Kidney capillary endothelial cell (primary cell): ENCODE measurements around the gene RTL3.
"Not testable (repeated sequence)": the region's sequence is repeated elsewhere in the genome, so short reads cannot be mapped to it uniquely, and the experiment has no call there.

Experiments
- DNase-seq: peaks from one replicate; pipeline ENCODE4 v3.0.0-alpha.2; 2018; ENCODE audit warnings: low spot score

RTL3 gene, protein sequence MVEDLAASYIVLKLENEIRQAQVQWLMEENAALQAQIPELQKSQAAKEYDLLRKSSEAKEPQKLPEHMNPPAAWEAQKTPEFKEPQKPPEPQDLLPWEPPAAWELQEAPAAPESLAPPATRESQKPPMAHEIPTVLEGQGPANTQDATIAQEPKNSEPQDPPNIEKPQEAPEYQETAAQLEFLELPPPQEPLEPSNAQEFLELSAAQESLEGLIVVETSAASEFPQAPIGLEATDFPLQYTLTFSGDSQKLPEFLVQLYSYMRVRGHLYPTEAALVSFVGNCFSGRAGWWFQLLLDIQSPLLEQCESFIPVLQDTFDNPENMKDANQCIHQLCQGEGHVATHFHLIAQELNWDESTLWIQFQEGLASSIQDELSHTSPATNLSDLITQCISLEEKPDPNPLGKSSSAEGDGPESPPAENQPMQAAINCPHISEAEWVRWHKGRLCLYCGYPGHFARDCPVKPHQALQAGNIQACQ

DNA sequence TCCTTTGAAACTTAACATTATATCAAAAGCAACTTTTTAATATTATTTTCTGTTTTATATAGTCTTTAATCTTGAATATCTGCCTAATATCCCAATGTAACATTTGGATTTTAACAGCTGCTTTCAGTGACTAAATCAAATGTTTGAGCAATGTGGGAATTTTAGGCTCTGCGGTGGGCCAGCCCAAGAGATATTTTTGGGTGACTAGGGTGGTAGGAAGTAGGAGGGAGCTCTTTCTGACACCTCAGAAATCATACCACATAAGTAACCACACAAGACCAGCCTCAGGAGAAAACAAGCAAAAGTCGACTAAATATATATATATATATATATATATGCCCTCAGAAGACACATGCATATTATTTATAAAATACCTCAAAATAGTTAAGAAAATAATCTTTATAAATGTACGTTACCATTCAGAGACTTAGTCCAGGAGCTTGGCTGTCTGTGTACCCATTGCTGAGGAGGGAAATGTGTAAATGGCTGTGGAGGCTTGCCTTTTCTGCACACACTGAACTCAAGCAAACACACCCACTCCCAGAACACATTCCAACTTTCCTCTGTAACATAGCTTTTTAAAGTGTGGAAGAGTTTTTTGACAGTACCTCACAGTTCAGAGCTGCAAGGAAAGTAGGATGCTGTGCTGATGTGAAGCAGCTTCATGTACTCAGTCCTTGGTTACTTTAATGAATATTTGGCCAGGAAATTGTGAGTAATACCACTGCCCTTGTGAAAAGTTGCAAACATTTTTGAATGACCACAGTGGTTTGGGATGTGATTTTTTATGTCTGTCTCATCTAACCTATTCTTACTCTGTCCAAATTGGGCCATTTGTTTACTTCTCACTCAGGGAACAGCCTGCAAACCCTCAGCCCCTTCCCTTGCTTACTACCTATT is at the start of gene RTL3:
TSS of gene RTL3 (minus strand) at position 484 of the 900 bp plus-strand sequence. CDS start 908 bp downstream, outside the sequence.
- no peak for DNase-seq

DNA sequence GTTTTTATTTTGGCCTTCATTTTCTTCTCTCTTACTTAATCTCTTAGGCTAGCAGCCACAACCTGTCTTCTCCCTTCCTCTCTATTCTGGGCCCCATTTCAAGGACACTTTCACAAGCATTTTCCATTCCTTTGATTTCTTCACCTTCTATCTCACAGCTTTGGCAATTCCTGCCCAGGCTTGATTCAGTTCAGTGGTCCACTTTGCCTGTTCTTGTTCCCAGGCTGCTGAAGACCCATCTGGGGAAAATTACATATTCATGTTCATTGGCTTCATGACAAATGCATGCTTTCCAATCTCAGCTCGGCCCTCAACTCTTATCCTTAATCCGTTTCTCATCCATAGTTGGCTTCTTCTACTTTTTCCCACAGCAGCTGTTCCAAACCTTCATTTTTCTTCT is 49.7 kb upstream of the RTL3 start:
- no peak for DNase-seq

DNA sequence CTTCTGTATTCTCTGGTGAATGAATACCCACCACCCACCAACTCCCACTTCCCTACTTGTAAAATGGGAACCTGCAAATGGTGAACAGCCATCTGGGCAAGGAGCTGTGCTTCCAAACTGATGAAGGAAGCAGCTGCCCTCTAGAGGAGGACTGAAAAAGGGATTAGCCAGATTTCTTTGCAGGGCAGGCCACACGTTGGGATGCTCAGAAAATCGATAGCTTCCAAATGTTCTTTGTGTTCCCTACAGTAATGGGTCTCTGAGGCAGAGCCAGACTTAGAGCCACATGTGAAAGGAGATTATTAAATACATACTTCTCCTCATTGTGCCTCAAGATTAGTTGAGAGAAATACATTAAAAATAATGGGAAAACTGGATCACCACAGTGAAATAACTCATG is 49.1 kb upstream of the RTL3 start:
- DNase-seq, result no peak

DNA sequence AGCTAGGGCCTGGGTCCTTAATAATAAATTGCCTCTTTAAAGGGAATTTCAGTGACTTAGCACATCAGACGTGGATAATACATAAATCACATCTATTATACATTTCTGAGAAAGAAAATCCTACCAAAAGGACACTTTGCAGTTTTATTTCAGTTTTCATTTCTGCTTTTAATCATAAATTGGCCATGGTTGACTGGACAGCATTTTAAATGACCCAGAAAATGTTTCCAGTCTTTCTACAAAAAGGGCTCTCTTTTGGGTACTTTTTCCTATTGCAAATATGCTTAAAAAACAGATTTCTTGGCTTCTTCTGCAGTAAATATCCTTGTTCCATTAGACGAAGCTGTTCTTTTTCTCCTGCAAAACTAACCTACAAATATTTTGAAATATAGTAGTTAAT is 46.9 kb upstream of the RTL3 start:
- DNase-seq, result no peak

DNA sequence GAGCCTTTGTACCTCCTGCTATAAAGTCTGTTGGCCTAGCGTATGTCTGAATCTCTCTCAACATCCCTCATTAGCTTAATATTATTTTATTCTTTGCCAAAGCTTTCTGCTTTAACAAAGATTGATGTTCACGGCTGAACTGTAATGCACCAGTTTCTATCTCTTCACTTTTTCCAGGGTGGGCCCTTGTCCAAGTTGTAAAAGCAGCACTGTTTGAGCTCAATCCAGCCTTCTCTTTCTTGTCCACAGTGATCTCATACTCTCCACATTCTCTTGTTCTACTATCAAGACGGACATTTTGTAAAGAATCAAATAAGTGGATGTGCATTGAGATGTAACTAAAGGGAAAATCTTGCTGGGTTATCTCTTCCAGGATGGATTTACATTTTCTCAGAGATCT is 34.4 kb upstream of the RTL3 start:
- no peak for DNase-seq

DNA sequence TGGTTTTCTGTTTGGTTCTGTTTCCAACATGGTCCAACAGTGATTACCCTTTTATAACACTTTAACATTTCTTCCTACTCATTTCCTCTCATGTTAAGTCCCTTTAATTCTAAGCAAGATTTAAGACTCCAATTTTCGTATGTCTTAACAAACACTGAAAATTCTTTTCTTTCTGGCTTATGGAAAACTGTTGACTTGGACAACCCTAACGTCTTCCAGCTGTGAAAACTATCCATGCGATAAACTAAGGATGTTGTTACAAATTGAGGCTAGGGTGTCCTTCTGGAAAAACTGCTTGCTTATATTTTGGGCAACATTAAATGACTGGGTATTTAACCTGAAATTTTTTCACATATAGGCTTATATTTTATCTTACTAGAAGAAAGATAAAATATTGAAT is 33.9 kb upstream of the RTL3 start:
- no peak for DNase-seq

DNA sequence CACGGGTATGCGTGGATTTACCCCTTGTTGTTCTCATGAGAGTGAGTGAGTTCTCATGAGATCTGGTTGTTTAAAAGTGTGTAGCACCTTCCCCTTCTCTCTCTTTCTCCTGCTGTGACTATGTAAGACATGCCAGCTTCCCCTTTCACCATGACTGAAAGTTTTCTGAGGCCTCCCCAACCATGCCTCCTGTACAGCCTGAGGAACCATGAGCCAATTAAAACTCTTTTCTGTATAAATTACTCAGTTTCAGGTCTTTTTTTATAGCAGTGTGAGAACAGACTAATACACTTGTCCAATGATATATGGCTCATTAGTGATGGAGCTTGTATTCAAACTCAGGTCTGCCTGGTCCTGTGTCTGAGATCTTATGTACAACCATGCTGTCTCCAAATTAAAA is 28.5 kb upstream of the RTL3 start:
- DNase-seq, result no peak

DNA sequence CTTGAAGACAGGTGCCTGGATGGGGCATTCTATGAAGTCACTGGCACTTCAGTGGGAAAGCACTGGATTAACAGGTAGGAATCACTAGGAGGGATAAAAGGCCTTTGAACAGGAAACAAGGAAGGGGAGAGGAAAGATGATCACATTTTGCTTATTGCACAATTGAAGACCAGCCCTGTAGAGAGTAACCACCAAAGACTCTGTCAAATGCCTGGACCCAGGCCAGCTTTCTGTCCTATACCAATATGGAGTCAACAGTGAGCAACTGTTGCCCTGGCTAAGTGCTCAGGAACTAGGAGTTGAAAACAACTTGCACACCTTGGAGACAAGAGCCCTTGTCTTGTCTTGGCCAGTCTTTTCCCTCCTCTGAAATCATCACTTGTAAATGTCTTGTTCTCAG is 14.1 kb upstream of the RTL3 start:
- DNase-seq, result no peak

DNA sequence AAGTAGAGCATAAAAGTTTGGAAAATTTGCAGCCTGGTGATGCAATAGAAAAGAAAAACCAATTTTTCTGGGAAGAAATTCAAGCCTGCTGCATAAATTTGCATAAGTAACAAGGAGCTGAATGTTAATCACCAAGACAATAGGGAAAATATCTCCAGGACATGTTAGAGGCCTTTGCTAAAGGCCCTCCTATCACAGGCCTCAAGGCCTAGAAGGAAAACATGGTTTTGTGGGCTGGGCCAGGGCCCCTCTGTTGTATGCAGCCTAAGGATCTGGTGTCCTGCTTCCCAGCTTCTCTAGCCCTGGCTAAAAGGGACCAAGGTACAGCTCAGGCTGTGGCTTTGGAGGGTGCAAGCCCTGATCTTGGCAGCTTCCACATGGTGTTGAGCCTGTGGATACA is 6.2 kb upstream of the RTL3 start:
- DNase-seq, result no peak

DNA sequence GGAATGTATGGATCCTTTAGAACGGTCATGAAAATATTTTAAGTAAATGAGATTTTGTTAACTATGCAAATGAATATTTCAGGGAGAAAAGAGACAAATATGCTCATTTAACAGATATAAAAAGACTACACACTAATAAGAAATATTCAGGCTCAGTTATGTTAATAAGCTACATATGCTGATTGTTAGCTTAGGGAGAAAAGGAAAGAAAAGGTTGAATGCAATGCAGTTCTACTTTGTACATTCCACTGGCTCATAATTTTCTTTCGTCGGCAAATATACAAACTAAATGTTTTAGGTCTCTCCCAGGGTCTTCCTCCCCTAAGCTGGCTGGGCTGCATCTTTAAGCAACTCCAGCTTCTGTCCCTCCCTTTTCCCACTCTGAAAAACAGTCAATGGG is 2.7 kb upstream of the RTL3 start:
- DNase-seq, result no peak

DNA sequence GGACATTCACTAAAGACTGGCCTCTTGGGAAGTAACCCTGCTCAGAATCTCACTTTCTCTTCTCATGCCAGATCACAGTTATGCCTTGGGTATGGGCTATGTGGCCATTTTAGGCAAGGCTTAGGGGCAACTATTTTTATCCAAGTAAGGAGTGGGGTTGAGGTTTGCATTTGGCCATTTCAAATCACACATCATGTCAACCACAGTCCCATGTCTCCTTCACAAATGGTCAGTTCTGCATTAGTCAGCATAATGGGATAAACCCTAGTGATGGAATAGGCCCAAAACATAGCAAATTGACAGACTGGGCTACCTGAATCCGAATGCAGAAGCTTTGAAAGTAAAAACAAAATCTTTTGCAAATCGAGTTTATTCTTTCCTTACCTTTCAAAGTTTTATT is 827 bp upstream of the RTL3 start:
- DNase-seq, result no peak

DNA sequence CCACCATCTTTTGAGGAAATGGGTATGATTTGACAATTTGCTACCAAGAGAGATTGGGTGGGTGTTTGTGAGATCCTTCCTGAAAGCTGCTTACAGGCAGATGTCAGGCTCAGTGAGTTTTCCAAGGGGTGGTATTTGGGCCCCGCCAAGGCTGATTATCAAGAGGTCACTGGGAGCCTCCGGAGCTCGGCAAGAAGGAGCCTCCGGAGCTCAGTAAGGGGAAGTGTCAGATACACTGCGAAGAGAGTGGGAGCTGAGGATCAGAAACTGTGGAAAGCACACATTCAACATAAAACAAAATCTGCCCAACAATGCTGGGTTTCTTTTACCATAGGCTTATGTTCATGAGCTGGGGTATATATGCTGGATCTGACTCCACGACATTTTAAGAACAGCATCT is 714 bp downstream of the RTL3 start:
- DNase-seq, result no peak

DNA sequence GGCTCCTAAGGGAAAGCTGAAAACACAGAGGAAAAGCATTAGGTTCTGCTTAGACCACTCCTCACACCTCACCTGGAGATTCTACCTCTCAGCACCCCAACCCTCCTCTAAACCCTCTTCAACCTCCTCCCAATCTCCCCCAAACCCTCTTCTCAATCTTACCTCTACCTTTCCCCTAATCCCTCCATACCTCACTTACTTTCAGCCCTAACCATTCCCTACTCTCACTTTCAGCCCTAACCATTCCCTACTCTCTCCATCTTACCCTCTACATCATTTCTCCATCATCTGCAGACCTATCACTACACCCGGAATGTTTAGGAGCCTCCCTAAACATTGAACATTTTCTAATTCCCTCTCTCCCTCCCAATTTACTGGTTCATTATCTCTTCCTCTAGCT is 3.5 kb downstream of the RTL3 start:
- no peak for DNase-seq

DNA sequence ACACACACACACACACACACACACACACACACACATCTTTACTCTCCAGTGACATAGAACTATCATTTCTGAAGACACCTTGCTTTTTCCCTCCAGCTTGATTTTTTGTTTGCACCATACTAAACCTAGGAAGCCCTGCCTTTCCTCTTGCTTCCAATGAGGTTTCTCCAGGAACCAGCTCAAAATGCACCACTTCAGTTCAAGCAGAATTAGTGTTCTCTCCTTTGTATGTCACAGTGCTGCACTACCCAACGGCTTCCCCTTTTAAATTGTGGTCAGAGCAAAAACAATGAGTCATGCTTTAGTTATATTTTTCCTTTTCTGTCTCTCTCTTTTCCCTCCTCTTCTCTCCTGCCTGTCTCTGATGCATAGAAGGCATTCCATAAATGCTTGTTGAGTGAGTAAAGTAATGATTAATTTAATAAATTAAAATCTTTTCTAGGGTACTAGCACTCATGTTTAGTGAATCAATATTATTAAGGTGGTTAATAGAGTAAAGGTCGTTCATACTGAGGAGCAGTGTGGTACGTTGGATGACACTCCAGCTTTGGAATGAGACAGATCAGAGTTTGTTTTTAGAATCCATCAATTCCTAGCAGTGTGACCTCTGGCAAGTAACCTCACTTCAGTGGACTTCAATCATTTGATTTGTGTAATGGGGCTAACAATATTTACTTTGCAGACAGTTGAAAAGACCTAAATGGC is 5.9 kb downstream of the RTL3 start:
- DNase-seq, result peak; percentile 3

DNA sequence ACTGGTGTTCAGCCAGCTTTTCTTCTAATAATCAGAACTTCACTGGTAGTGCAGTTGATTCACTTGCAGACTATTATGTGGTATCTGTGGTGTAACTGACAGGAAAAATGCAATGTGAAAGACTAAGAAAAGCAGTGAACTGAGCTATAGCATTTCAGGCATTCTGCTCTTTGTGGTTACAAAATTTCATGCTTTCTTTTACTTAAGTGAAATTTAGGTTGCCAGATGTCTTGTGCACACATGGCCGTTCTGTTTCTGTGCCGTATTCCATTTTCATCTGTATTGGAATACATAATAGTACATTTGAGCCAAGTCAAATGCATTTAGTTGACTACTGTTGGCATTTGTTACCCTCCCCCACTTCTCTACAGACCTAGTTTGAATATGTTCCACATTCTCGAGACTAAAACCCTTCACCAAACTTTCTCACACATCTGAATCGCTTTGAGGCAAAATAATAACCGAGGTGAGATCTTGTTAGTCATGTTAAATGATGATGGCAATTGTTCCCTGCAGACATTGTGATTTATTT is 8.2 kb downstream of the RTL3 start:
- DNase-seq, result no peak

DNA sequence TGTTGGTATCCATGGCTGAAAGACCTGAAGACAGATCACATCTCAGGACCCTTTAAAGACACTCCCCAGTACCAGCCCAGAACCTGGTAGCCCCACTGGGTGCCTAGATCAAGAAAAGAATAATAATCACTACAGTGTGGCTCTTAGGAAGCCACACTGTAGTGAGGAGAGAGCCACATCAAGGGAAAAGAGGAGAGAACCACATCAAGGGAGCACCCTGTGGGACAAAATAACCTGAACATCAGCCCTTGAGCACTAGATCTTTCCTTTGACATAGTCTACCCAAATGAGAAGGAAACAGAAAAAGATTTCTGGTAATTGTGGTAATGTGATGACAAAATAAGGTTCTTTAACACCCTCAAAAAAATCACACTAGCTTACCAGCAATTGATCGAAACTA is 15.3 kb downstream of the RTL3 start:
- DNase-seq, result no peak

DNA sequence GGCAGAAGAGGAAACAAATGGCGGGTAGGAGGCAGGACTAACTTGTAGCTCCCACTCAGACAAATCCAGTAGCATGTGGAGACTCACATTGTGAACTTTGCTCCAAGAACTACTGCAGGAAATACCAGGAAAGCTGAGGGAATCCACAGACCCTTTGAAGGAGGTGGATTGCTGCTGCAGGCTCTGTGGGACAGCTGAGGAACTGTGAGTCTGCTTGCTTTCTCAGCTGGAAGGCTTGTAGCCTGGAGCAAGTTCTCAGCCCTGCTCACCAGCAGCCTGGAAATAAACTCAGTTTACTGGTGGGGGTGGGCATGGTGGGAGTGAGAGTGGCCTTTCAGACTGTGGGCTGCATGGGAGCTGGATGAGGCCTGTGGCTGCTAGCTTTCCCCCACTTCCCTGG is 16.0 kb downstream of the RTL3 start:
- DNase-seq, result no peak

DNA sequence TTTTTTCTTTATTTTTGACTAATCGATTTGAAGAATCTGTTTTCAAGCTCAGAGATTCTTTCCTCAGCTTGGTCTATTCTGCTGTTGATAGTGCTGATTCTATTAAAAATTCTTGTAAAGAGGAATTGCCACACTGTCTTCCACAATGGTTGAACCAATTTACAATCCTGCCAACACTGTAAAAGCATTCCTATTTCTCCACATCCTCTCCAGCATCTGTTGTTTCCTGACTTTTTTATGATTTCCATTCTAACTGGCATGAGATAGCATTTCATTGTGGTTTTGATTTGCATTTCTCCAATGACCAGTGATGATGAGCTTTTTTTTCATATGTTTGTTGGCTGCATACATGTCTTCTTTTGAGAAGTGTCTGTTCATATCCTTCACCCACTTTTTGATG is 23.0 kb downstream of the RTL3 start:
- not testable (repeated sequence) for DNase-seq

DNA sequence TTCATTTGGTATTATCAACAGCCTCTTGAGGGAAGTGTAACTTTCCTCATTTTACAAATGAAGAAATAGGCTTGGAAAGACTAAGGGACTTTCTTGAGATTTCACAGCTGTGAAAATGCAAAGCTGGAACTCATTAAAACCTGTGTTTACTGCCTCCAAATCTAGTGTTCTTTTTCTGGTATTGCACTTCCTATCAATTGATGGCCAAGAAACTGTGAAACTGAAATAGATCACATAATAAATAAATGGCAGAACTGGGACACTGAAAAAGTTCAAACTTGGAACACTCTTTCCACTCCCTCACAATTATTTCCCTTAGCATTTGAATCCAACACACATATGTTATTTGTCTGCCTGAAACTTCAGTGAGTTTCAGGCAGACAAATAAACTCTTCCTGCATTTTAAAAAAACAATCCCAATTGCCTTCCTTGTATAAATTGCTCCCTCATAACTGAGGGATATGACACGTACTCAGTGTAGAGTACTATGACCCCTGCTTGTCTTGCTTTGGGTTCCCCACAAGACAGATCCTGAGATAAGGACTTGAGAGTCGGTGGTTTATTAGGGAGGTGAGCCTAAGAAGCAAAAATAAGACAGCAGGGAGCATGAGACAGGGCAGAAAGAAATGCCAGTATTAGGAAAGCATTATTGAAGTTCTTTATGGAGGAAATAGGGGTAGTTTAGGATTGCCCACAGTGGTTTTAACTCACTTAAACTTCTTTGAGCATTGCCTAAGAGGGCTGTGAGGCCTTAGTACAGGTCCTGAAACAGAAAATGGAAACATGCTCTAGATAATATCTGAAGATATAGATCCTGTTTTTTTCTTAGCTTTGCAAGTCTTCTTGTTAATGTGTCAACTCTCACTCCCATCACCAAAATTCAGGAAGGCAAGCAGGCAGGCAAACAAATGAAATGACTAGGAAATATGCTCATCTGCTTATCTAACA is 33.9 kb downstream of the RTL3 start:
- no peak for DNase-seq

DNA sequence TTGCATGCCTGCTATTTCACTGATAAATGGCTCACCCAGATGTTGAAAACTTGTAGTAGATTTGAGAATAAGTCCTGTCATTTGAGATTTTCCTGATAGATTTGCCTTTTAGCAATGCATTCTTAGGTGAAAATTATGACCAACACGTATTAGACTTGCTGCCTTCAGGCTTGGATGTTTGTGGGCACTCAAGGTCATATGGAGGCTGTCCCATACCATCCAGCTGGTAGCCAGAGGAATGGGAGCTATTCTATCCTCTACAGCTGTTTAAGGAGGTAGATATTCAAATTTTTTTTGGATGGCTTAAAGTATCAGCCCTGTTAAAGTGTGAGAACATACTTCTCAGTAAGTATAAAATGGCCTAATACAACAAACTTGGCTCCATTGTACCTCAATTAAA is 34.7 kb downstream of the RTL3 start:
- DNase-seq, result no peak

DNA sequence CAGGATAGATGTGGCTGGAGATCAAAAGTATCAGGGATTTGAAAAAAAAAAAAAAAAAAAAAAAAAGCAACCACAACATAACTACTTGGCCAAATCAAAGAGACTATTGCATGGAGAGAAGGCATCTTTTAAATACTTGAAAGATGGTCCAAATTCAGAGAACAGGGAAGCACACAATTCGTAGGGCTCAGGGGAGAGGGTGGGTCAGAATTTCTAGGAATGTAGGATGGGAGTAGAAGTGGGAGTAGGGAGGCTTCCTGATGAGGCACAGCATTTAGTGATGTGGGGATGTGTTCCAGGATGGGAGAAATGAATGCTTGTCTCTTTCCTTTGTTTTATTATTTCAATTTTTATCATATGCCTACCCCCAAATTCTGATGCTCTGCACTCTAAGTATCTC is 36.3 kb downstream of the RTL3 start:
- no peak for DNase-seq
